ENCODE measurements around the gene ELAVL4. TPM values are rescaled to one million over a fixed set of nuclear protein-coding genes. Genes with fewer than 3 reads are reported as not detected.

Gene ELAVL4
- polyA plus RNA-seq, 1 donor from 2014 or later = 105 TPM

DNA sequence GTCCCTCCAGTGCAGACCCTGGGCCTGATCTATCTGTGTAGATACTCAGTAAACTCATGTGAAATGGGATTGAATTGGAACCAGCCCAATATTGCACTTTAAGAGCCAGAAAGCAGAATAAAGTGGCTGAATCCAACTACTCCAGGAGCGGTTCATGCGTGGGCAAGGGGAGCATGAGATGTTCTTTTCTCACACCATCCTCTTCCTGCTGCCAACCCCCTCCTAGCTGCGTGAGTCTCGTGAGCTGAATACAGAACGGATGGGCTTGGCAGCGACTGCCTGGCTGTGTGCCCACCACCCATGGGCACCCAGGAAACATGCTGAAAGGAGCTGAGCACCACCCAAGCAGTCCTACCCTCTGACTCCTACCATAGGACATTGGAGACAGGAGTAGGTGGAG, 128.3 kb downstream of the ELAVL4 start:
- H3K9me2 ChIP-seq (ENCODE audit: insufficient read depth, low read length) = no peaks in the 10 kb centered on the region
- H4K20me1 ChIP-seq (ENCODE audit: insufficient read depth) = no peaks in the 10 kb centered on the region
- no peak overlapping the region for H2AFZ ChIP-seq (ENCODE audit: low read depth, low read length)
- no peak overlapping the region for H3K27ac ChIP-seq (ENCODE audit: low read length)
- H3K9me3 ChIP-seq (ENCODE audit: low read length) = no peaks in the 10 kb centered on the region
- no peaks in the 10 kb centered on the region for H3K36me3 ChIP-seq (ENCODE audit: insufficient read depth, low read length)
- no peaks in the 10 kb centered on the region for H3K27me3 ChIP-seq (ENCODE audit: insufficient read depth, low read depth, low read length)
- no peak overlapping the region for H3K4me3 ChIP-seq (ENCODE audit: low read length)
- H3K9ac ChIP-seq (ENCODE audit: low read length) = no peak overlapping the region
- H3K4me2 ChIP-seq (ENCODE audit: low read length) = no peak overlapping the region
- no peak for TF ChIP-seq EP300 (conservative IDR thresholded peaks at IDR 0.05; ENCODE audit: poor library complexity, severe bottlenecking)
- TF ChIP-seq EZH2 (IDR thresholded peaks at IDR 0.05; ENCODE audit: borderline replicate concordance, insufficient read depth, low read length, poor library complexity, severe bottlenecking) = no peak
- TF ChIP-seq MXI1 (conservative IDR thresholded peaks at IDR 0.05; ENCODE audit: poor library complexity, severe bottlenecking) = no peak
- TF ChIP-seq, protein P1, sequence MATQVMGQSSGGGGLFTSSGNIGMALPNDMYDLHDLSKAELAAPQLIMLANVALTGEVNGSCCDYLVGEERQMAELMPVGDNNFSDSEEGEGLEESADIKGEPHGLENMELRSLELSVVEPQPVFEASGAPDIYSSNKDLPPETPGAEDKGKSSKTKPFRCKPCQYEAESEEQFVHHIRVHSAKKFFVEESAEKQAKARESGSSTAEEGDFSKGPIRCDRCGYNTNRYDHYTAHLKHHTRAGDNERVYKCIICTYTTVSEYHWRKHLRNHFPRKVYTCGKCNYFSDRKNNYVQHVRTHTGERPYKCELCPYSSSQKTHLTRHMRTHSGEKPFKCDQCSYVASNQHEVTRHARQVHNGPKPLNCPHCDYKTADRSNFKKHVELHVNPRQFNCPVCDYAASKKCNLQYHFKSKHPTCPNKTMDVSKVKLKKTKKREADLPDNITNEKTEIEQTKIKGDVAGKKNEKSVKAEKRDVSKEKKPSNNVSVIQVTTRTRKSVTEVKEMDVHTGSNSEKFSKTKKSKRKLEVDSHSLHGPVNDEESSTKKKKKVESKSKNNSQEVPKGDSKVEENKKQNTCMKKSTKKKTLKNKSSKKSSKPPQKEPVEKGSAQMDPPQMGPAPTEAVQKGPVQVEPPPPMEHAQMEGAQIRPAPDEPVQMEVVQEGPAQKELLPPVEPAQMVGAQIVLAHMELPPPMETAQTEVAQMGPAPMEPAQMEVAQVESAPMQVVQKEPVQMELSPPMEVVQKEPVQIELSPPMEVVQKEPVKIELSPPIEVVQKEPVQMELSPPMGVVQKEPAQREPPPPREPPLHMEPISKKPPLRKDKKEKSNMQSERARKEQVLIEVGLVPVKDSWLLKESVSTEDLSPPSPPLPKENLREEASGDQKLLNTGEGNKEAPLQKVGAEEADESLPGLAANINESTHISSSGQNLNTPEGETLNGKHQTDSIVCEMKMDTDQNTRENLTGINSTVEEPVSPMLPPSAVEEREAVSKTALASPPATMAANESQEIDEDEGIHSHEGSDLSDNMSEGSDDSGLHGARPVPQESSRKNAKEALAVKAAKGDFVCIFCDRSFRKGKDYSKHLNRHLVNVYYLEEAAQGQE (IDR thresholded peaks at IDR 0.05; ENCODE audit: borderline replicate concordance) = no peak
- TF ChIP-seq, protein P2, sequence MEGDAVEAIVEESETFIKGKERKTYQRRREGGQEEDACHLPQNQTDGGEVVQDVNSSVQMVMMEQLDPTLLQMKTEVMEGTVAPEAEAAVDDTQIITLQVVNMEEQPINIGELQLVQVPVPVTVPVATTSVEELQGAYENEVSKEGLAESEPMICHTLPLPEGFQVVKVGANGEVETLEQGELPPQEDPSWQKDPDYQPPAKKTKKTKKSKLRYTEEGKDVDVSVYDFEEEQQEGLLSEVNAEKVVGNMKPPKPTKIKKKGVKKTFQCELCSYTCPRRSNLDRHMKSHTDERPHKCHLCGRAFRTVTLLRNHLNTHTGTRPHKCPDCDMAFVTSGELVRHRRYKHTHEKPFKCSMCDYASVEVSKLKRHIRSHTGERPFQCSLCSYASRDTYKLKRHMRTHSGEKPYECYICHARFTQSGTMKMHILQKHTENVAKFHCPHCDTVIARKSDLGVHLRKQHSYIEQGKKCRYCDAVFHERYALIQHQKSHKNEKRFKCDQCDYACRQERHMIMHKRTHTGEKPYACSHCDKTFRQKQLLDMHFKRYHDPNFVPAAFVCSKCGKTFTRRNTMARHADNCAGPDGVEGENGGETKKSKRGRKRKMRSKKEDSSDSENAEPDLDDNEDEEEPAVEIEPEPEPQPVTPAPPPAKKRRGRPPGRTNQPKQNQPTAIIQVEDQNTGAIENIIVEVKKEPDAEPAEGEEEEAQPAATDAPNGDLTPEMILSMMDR (IDR thresholded peaks at IDR 0.05; ENCODE audit: poor library complexity, severe bottlenecking) = no peak
- no peak for TF ChIP-seq RAD21 (conservative IDR thresholded peaks at IDR 0.05)
- no peak for TF ChIP-seq SMC3 (conservative IDR thresholded peaks at IDR 0.05; ENCODE audit: poor library complexity)
- H3F3A ChIP-seq (ENCODE audit: insufficient read depth, low read length, poor library complexity, severe bottlenecking) = no peaks in the 10 kb centered on the region
- no peaks in the 10 kb centered on the region for H3K79me2 ChIP-seq (replicated peaks; ENCODE audit: insufficient read depth, low read length)

DNA sequence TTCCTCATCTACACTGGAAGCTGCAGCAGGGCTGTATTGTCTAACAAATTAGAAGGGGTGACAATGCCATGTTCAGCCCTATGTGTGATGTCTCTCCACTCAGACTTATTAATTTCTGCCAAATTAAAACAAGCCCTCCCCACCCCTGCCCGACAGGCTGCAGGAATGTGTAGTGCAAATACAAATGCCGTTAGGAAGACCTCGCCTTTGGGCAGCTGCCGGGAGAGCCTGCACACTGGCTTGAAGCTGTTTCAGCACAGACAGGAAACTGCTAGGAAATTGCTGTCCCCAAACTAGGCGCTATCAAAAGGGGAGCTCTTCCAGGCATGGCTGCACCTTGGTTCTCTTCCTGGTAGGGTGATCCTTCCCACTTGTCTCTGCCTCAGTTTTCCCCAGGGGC, 135.2 kb downstream of the ELAVL4 start:
- H3K9me2 ChIP-seq (ENCODE audit: insufficient read depth, low read length) = no peaks in the 10 kb centered on the region
- H3K9ac ChIP-seq (ENCODE audit: low read length) = no peak overlapping the region
- no peaks in the 10 kb centered on the region for H3F3A ChIP-seq (ENCODE audit: insufficient read depth, low read length, poor library complexity, severe bottlenecking)
- H3K36me3 ChIP-seq (ENCODE audit: insufficient read depth, low read length) = no peaks in the 10 kb centered on the region
- no peaks in the 10 kb centered on the region for H3K79me2 ChIP-seq (replicated peaks; ENCODE audit: insufficient read depth, low read length)
- no peak overlapping the region for H3K4me2 ChIP-seq (ENCODE audit: low read length)
- no peak overlapping the region for H2AFZ ChIP-seq (ENCODE audit: low read depth, low read length)
- no peaks in the 10 kb centered on the region for H3K27me3 ChIP-seq (ENCODE audit: insufficient read depth, low read depth, low read length)
- H3K4me3 ChIP-seq (ENCODE audit: low read length) = no peak overlapping the region
- no peaks in the 10 kb centered on the region for H4K20me1 ChIP-seq (ENCODE audit: insufficient read depth)
- TF ChIP-seq, protein P1 (IDR thresholded peaks at IDR 0.05; ENCODE audit: borderline replicate concordance) = no peak
- TF ChIP-seq, protein P2 (IDR thresholded peaks at IDR 0.05; ENCODE audit: poor library complexity, severe bottlenecking) = no peak
- TF ChIP-seq RAD21 (conservative IDR thresholded peaks at IDR 0.05) = no peak
- TF ChIP-seq POLR2AphosphoS5 (IDR thresholded peaks at IDR 0.05) = no peak
- TF ChIP-seq EP300 (conservative IDR thresholded peaks at IDR 0.05; ENCODE audit: poor library complexity, severe bottlenecking) = no peak
- TF ChIP-seq MXI1 (conservative IDR thresholded peaks at IDR 0.05; ENCODE audit: poor library complexity, severe bottlenecking) = no peak
- no peak for TF ChIP-seq SMC3 (conservative IDR thresholded peaks at IDR 0.05; ENCODE audit: poor library complexity)
- no peak for TF ChIP-seq EZH2 (IDR thresholded peaks at IDR 0.05; ENCODE audit: borderline replicate concordance, insufficient read depth, low read length, poor library complexity, severe bottlenecking)
- no peak for TF ChIP-seq TAF1 (IDR thresholded peaks at IDR 0.05; ENCODE audit: low read depth)
- no peak overlapping the region for H3K27ac ChIP-seq (ENCODE audit: low read length)
- no peaks in the 10 kb centered on the region for H3K9me3 ChIP-seq (ENCODE audit: low read length)
